GM18520 (cell line): ENCODE results near the gene IRAG1.
"Not testable (repeated sequence)": the region's sequence is repeated elsewhere in the genome, so short reads cannot be mapped to it uniquely, and the experiment has no call there.

Experiments used
- ATAC-seq: cut with Tn5 transposase; IDR thresholded peaks from one replicate; pipeline ENCODE4 v1.9.1; 2021; ENCODE audit not compliant: unreplicated experiment

The IRAG1 gene

DNA sequence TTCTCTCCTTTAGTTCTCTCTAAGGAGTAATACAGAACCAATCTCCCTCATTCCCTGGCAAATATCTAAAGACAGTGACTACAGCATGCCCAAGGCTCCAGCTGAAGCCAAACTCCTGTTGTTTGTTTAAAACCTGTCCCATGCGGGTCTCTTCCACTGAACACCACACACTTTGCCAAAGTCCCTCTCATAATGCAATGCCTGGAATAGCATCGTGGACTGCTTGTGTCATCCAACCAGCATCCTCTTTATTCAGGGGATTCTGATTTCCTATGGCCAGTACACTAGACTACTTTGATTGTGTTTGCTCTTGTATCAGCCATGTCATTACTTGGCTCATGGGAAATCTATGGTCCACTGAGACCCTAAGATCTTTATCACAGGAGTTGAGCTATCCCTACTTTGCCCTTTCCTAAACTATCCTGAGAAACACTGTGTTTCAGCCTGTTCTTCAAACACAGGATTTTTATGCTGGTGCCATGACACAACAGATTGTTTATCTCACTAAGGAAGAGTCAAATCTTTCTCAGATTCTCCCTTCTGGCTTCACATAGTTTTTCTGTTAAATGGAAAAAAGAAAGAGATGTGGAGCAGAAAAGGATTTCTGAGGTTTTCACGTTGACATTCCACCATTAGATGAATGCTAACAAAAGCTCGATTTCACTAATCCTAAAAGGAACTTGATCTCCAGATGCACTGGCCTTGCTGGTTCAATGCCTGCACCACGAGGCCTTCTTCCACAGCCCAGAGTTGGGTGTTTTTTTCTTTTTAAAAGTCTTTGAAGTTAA lies 15.9 kb upstream of the IRAG1 start:
- ATAC-seq = no peak

DNA sequence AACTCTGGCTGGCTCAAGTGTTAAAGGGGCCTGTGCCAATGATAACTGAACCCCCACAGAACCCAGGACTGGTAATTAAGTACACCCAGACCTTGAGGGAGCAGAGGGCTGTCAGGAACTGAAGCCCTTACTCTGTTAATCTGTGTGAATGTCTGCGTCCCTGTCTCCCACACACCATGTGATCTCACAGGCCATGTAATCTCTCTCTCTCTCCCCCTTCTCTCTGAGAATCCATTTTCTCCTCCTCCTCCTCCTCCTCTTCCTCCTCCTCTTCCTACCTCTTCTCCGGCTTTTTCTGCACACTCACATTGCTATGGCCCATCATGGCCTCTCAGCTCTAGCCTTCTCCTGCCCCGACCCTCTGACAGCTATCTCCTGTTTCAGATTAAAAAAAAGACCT lies 14.6 kb upstream of the IRAG1 start:
- ATAC-seq = no peak

DNA sequence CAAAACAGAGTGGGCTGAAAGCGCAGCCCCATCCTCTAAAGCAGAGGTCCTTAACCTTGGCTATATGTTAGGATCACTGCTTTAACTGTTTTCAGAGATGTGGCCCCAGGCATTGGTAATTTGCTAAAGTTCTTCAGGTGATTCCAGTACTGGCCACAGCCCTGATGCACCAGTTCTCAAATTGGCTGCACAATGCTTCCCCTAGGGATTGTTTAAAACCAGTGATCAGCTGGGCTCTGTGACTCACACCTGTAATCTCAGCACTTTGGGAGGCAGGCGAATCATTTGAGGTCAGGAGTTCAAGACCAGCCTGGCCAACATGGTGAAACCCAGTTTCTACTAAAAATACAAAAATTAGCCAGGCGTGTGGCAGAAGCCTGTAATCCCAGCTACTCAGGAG lies 8.4 kb upstream of the IRAG1 start:
- no peak for ATAC-seq

DNA sequence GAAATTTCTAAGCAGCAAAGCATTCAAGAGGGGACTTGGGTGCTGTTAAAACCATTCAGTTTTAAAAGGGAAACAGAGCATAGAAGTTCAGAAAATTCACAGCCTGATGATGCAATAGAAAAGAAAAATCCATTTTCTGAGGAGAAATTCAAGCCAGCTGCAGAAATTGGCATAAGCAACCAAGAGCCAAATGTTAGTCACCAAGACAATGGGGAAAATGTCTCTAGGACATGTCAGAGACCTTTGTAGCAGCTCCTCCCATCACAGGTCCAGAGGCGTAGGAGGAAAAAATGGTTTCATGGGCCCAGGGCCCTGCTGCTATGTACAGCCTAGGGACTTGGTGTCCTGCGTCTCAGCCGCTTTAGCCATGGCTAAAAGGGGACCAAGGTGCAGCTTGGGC lies 5.5 kb upstream of the IRAG1 start:
- no peak for ATAC-seq

DNA sequence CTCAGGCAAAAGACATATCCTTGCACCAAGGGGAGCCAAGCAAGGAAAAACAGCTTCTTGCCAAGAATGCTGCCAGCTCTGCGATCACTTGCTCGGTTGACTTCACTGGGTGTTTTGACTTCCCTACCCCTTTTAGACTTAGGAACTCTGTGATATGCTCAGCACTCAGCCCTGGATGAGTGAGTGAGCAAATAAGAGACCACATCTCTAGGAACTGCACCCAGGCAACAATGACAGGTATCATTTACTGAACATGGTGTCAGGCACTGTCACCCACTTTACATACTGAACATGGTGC lies 3.7 kb upstream of the IRAG1 start:
- ATAC-seq = no peak

DNA sequence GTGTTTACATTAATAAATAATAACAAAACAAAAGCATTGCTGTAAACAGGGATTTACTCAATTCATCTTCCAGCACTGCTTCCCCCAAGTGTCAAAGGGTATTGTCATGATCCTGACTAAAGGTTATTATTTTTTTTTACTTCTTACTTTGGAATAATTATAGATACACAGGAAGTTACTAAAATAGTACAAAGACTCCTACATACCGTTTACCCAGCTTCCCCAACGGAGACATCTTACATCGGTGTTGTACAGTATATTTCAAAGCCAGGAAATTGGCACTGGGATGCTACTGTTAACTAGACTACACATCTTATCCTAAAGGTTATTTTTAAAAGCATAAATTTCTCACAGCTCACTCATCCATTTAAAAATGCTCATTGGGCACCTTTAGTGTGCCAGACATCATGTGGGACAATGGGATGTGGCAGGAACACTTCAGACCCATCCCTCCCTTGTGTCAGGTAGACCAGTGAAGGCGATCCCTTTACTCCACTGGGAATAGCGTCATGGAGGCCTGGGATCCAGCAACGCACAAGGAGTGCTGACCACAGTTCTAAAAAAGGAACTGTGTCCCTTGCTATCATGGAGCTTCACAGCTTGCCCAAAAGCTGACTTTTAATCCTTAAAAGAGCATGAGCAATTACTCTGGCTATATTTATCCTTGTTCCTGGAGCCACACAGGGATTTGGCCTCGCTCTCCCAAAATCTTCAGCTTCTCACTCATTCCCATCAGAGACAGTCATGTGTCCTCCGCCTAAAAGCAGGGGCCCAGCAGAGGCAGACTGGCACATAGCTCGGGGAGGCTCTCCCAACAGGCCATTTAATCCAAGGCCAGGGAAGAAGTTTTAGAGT lies 3.1 kb upstream of the IRAG1 start:
- ATAC-seq = no peak

DNA sequence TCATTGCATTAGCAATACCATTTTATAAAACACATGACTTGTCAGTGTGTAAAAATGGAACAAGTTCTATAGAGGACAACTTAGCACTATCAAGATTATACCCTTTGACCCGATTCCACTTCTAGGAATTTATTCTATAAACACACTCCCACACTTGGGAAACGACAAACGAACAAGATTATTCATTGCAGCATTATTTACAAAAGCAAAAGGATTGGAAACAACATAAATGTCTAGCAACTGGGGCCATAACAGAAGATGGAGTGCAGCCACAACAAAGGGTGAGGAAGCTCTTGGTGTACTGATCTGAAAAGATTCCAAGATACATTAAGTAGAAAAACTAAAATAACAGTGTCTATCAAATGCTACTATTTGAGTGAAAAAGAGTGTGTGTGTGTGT lies 2.3 kb upstream of the IRAG1 start:
- ATAC-seq = no peak

DNA sequence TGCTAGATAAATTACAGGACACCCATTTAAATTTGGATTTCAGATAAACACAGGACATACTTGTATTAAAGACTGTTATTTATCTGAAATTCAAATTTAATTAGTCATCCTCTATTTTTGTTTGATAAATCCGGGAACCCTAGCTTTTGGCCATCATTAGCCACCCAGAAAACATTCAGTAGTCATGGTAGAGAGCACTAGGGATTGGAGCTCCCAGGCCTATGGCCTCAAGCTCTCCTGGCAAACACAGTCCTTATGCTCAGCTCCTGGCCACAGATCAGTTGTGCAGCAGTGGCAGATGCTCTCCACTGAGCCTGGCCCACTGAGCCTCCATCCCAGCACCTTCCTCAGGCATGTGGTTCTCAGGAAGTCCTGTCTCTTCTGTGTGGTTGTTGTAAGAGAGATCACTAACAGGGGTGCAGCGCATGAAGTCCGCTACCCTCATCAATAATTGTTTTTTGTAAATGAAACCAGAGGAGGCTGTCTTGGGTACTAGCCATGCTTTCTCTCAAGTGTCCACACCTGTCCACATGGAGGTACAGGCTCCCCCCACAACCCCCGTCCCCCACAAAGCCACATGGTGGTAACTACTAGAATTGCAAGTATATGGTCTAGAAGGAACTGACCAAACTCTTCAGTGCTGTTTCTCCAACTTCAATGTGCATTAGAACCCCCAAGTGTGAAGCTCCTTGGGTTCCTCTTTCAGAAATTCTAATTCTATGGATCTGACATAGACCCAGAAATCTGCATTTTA lies 1.1 kb upstream of the IRAG1 start:
- ATAC-seq = no peak

DNA sequence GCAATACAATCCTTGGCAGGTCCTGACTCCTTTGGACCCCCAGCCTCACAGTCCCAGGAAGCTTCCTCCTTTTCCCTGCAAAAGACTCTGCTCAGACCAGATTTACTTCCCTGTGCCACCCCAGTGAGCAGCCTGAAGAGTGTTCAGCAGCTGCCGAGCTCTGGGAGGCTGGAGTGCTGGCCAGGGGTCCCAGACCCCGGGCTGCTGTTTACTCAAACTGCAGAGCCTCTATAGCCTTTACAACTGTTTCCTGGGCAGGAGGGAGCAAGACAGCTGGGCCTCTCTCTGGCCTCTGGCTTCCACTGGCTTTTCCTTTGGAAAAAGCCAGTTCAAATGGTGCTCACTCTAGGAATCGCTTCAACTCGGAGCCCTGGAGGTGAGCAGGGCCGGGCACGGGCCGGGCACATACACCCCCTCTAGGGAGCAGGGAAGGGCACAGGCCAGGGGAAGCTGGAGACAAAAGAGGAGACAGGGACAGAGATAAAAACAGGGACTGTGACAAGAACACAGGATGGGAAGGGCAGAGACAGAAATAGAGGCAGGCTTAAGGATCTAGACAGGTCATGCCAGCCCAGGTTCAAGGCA lies 932 bp downstream of the IRAG1 start:
- ATAC-seq = no peak

DNA sequence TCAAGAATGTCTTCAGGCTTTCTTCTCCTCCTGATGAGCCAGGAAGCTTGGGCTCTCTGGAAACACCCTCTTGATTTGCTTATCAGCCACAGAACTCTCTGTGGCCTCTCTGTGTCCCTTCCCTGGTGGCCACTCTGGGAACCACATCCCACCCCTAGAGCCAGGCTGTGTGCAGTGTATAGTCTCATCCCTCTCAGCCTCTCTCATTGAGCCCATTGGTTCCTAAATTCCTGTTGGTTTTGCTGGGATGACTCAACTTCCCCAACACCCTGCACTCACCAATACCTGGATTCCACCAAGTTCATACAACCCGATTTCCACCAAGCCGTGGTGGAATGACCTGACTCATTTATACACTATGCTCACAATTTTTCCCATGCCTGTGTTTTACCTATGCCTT lies 5.2 kb downstream of the IRAG1 start:
- no peak for ATAC-seq

DNA sequence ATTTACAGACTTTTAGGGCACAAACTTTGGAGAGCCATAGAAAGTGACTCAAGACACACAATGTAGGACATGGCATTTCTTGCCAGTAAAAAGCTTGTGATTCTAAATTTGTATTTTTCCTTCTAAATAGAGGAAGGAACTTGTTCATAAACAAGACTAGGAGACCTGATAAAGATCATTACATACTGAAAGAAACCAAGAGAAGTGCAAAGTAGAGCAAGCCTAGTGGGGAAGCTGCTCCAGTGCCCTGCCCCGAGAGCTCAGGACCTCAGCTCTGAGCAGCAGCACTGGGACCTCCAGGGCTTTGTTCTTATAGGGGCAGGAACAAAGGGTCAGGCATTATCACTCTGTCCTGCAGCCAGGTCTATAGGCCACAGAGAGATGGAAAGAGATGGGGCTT lies 7.2 kb downstream of the IRAG1 start:
- ATAC-seq = no peak

DNA sequence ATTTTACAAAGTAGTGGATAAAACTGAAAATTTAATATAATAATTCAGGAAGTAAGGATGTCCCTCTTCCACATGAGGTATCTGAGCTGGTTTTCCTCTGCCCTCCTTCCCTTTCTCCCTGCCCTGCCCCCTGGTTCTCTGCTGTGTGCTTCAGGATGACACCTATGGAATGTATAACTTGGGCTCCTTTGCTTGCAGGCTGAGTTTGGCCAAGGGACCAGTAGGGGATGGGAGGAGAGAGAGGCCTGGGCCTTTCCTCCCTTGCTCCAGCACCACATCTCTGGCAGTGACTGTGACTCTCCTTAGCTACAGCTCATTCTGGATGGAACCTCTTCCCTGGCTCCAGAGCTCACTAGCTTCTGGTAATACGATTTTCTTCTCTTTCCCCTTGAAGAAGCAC lies 10.1 kb downstream of the IRAG1 start:
- ATAC-seq = no peak

DNA sequence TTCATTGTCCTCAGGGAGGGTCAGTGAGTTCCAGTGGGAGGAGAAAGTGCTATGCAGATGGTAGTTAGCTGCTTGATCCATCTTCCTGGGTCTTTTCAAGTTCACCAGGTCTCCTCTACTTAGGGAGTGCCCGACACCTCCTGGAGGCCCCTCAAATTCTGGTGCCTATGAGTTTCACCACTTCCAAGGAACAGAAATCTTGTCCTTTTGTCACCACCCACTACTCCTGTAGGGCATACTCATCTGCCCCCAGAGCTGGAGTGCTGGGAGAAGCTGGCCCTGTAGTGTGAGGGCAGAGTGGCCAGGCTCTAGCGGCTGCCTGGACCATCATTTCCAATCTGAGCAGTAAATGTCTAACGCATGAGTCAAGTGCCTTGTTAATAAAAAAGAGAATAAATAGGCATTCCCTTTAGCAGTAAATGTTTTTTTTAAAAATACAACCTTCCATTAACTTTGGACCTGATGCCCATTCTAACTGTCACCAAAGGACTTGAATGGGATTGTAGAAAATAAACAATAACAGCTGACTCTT lies 12.5 kb downstream of the IRAG1 start:
- no peak for ATAC-seq

DNA sequence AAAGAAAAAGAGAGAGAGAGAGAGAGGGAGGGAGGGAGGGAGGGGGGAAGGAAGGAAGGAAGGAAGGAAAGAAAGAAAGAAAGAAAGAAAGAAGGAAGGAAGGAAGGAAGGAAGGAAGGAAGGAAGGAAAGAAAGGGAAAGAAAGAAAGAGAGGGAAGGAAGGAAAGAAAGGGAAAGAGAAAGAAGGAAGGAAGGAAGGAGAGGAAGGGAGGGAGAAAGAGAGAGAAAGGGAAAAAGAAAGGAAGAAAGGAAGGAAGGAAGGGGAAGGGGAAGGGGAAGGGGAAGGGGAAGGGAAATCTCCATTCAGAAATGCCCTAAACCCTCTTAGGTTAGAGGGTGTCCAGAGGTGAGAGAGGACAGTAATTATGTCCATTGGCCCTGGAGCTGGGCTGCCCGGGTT lies 13.3 kb downstream of the IRAG1 start:
- not testable (repeated sequence) for ATAC-seq

DNA sequence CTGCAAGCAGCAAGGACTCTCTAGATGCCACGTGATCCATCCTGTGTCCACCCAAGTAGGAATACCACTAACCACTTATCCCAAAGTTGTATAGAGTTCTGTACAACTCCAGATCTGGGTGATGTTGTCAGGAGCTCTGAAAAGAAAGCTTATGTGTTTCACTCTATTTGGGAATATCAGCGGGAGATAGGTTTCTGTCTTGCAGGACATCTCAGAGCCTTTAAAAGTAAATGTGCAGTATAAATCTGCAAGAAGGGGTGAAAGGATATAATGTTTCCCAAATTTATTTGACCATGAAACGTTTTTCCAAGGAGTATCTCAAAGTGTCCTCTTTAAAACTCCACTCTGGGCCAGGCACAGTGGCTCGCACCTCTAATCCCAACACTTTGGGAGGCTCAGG lies 13.9 kb downstream of the IRAG1 start:
- ATAC-seq = no peak

DNA sequence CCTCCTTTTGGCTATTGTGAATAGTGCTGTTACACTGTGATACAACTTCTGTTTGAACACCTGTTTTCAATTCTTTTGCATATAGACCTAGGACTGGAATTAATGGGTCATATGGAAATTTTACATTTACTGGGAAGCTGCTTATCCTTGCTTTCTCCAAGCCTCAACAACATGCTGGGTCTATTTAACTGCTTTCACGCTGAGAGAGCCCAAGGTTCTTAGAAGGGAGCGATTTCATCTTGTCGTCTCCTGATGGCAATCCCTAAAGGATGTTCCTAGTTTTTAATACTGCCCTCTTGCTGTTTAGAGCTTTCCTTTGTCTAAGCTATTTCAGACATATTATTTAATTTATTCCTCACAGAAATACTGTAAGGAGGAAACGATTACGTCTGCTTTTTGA lies 15.5 kb downstream of the IRAG1 start:
- no peak for ATAC-seq

DNA sequence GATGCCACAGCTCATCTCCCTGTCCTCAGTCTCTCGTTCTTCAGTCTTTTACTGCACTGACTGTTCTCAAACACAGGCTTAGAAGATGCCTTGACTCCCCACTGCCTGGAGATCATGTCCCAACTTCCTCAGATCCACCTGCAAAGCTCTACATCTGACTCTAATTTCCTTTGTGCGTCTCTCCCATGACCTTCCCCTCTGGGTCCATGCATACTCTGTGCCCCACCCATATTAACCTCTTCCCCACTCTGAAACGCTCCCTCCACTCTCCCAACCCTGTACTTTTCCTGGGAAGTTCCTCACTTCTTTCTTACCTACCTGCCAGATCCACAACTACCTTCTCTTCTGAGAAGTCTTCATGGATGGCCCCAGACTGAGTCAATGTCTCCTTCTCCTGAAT lies 16.6 kb downstream of the IRAG1 start:
- ATAC-seq = no peak

DNA sequence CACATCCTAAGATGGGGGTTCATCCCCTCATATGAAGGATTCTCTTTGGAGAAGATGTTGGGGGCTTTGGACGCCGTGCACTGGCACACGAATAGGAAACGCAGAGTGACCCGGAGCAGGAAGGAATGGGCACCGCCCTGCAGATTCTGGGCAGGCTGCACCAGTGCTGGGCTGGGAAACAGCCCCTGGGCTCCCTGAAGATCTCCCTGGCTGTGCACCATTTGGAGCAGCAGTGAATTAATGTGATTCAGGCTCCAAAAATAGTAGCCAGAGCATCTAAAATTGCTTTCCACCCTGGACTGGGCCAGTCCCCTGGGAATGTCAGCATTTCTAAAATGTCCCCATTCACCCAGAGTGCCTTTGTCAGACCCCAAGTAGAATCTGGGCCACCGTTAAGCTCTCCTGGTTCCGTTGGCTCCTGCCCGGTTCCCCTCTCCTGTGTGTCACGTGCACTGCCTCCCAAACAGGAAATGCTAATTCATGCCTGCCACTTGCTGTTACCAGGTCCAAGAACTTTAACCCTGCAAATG lies 18.6 kb downstream of the IRAG1 start:
- ATAC-seq = no peak

DNA sequence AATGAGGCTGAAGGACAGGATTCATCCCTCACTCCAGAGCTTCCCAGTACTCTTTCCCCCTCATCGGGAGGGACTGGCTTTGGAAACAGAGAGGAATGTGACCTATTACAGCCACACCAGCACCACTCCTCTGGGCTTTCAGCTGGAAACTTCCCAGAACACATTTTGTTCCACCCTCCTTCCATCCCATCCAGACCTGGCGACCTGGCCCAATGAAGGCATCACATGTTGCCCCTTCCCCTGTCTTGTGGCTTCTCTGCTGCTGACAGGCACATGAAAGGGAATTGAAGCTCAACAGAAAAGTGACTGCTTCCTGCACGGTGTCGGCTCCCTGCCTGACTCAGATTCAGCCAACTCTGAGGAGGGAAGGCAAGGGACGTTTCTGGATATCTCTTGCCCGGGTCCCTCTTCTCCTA lies 19.1 kb downstream of the IRAG1 start:
- no peak for ATAC-seq

DNA sequence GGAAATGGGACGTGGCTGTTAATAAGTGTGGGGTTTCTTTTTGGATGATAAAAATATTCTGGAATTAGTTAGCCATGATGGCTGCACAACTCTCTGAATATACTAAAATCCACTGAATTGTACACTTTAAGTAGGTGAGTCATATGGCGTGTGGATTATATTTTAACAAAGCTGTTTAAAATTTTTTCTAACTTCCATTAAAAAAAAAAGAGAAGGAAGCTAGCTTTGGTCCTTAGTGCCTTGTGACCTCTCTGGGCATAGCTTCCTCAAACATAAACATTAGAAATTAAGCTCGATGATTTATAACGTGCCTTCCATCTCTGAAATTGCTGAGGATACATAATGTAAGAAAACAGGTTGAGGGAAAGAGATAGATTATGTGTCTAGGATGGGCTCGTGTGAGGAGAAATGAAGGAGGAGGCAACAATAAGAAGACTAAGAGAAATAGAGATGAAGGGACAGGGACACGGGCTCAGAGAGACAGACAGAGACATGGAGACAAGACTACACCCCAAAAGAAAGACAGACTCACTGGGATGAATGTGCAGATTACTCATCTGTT lies 20.0 kb downstream of the IRAG1 start:
- ATAC-seq = no peak

DNA sequence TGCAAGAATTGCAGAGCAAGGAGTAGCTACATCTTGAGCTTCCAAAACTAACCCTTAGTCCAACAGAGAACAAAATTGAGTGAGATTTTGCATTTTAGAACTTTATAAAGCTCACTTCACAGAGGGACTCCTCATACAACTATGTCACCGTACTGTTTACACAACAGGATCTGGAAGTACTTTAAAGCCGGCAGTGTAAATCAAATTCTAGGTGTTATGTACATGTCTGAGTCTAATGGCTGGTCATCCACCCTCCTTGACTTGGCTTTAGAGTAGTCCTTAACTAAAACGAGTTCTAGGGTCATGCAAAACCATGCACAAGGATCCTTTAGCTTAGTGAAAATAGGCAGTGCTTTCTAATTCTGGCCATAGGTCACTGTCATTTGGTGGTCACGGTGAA lies 23.5 kb downstream of the IRAG1 start:
- no peak for ATAC-seq
